GM12865 (cell line): ENCODE measurements around the gene NCAPG2.

Experiments used
- DNase-seq: peaks from one replicate; pipeline ENCODE4 v3.0.0; 2010; ENCODE audit warnings: low read depth
- H3K4me3 ChIP-seq: 2 replicates; pipeline ENCODE4 v1.5.1; 2011; ENCODE audit warnings: mild to moderate bottlenecking, low read depth, low read length, control low read depth
- TF ChIP-seq, protein P1 (sequence below): IDR thresholded peaks from 2 replicates; pipeline ENCODE4 v1.5.1; 2011; ENCODE audit warnings: low read length, control low read depth, low read depth, inconsistent platforms; ENCODE audit not compliant: insufficient read depth; ENCODE audit errors: missing control alignments

The NCAPG2 gene

DNA sequence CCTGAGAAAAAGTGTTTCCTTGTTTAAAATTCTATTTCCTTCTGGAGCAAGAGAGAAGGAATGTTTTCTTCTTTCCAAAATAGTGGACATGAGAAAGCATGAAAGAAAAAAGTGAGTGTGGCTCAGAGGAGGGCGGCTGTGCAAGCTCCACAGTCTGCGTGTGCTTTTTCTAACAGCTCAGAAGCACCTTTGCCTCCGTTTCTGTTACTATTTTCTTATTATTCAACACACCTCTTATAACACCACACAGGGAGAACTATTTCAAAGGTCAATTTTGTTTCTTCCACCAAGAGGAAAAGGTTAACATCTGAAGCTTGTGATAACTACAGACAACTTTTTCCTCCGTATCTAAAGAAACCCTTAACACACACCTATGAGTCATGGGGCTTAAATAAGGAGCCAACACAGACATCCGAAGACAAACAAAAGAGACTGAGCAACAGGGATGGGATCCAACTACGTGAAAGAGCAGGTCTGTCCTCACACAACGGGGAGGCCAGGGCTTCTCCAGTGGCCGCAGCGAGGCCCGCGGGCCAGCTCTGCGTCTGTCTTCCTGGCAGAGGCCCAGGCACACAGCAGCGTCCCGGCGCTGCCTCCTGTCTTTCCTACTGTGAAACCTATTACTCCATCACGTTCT lies 36.2 kb upstream of the NCAPG2 start:
- no peak for DNase-seq
- no peak overlapping the region for H3K4me3 ChIP-seq
- TF ChIP-seq, protein P1, sequence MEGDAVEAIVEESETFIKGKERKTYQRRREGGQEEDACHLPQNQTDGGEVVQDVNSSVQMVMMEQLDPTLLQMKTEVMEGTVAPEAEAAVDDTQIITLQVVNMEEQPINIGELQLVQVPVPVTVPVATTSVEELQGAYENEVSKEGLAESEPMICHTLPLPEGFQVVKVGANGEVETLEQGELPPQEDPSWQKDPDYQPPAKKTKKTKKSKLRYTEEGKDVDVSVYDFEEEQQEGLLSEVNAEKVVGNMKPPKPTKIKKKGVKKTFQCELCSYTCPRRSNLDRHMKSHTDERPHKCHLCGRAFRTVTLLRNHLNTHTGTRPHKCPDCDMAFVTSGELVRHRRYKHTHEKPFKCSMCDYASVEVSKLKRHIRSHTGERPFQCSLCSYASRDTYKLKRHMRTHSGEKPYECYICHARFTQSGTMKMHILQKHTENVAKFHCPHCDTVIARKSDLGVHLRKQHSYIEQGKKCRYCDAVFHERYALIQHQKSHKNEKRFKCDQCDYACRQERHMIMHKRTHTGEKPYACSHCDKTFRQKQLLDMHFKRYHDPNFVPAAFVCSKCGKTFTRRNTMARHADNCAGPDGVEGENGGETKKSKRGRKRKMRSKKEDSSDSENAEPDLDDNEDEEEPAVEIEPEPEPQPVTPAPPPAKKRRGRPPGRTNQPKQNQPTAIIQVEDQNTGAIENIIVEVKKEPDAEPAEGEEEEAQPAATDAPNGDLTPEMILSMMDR, result no peak

DNA sequence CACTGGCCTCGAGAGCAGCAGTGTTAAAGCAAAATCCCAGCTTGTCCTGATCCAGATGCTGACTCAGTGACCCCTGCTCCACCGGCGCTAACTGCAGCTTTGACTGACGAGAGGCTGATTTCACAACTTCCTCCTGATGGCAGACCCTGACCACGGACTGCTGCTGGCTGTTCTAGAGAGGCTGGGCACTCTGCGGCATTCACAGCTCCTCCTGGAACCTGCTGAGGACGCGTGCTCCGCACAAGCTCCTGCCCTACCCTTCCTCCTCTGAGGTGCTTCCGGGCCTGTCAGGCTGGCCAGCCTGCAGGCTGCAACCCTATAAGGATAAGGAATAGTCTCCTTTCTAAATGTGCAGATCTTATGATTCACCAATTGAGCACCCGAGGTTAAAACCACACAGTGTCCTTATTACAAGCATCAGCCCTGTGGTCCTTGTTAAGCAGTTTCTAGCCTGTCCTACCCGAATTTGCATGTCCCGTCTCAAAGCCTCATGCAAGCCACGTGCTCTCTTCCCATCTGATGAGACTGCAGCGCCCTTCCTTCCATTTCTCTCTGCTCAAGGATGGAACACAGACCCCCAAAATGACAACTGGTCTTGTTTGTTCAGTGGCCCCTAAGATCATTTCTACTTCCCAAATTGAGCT lies 35.5 kb upstream of the NCAPG2 start:
- DNase-seq, result no peak
- no peak overlapping the region for H3K4me3 ChIP-seq
- TF ChIP-seq, protein P1, result no peak

- no peak overlapping the region for H3K4me3 ChIP-seq
- no peak for DNase-seq
- TF ChIP-seq, protein P1, result no peak
Measured at GRCh38 chr7:158738841-158739240, 34.2 kb upstream of the NCAPG2 start.

DNA sequence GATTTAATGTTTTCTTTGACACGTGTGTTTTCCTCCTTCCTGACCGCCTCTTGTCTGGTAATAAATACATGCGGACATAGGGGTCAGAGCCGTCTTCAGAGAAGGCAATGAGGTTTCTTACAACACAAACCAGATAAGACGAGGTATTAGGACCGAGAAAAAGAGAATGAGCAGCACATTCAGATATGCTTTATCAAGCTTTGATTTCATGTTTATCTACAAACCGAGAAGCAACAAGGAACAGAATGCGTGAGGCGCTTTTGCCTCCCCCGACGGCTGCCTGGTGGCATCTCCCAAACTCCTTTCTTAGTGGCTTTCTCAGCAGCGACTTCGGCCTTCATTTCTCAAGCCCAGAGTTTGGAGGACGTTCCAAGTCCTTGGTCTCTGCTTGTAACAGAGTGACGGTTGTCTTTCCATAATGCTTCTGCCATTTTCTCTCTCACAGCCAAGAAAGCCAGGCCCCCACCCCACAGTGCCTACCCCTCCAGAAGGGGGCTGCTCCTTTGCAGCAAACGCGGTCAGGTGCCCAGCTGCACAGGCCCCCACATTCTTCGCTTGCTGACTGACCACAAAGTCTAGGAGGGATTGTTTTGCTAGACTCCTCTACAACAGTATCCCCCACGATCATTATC lies 32.6 kb upstream of the NCAPG2 start:
- TF ChIP-seq, protein P1, result no peak
- no peak for DNase-seq
- no peak overlapping the region for H3K4me3 ChIP-seq

DNA sequence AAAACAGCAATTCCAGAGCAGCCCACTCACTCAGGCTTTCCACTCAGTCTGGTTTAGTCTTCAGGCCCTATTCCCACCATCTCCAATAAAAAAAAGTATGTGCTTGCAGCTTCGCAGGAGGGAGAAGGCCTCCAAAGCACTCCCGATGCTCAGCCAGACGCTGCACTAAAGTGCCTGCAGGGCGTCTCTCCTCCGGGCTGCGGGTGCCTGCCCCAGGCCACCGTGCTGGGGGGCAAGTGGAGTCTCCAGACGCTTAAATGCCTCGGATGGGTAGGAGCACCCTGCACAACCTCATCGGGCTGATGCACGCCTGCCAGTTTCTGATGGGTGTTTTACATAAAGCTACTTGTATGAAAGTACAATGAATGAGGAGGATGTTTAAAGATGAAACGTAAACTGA lies 31.3 kb upstream of the NCAPG2 start:
- TF ChIP-seq, protein P1, result no peak
- DNase-seq, result no peak
- H3K4me3 ChIP-seq, result no peak overlapping the region

DNA sequence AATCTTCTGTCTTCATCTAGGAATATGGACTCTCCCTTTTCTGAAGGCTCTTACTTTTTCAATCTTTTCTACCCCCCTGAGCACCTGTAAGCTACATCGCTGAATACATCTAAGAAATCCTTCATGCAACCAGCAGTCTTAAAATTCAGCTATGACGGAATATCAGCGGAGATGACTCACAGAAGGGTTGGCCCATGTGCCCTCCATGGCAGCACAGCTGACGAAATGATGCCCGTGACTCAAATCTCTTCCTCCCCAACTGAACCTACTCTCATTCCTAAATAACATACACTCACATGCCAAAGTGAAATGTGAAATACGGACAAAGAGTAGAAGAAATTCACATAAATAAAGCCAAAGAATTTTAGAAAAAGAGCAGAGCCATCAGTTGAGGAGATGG lies 30.3 kb upstream of the NCAPG2 start:
- H3K4me3 ChIP-seq, result no peak overlapping the region
- TF ChIP-seq, protein P1, result no peak
- no peak for DNase-seq
